SW480 (cell line): Measurements from ENCODE around the gene ZFYVE16.
"Not testable (repeated sequence)": the region's sequence is repeated elsewhere in the genome, so short reads cannot be mapped to it uniquely, and the experiment has no call there.

Experiments
- DNase-seq: peaks from one replicate; pipeline ENCODE4 v3.0.0-alpha.2; 2016; ENCODE audit warnings: low spot score

Gene ZFYVE16

DNA sequence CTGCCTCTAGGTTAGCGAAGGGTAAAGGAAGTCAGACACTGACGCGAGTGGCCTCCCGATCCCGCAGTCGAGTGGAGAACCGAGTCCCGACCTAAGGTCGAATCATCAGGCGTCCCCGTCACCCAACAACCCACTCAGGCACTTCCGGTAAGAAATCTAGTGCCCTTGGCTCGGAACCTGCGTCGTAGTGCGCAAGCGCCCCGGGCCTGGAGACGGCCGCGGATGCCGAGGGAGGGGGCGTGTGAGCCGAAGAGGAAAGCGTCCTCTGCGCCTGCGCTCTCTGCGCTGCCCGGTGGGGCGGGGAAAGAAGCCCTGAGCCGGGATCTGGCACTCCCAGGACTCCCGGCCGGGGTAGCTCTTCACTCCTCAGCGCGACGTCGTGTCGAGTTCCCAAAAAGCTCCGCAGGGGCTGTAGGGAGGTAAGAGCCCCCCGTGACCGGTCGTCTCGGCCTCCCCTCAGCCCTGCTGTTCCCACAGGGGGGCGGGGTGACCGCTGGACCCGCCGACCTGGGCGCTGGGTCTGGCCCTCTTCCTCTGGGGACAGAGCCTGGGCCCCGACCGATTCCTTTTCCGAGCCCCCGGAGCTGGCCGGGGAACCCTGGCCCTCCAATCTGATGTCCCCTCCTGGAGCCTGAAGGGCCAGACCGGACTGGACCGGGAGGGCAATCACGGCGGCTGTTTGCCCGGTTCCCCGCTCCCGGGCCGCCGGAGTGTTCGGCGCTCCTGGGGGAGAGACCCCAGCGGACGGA is at the start of gene ZFYVE16:
TSS of gene ZFYVE16 (plus strand) at position 330 of the 749 bp plus-strand sequence. CDS start 26,084 bp downstream, outside the sequence.
- peak; percentile 94 for DNase-seq

DNA sequence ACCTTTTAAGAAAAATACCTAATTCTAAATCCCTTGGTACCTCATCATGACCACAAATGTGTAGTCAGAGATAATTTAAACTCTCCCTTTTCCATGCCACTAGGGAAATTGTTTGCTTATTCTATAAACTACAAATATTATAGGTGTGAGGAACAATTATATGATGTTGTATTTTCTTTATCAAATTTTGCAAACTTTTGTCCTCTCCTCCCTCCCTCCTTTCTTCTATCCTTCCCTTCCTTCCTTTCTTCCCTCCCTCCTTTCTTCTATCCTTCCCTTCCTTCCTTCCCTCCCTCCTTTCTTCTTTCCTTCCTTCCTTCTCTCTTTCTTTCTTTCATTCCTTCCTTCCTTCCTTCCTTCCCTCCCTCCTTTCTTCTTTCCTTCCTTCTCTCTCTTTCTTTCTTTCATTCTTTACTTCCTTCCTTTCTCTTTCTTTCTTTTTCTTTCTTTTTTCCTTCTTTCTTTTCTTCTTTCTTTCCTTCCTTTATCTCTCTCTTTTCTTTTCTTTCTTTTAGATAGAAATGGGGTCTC is 46.9 kb upstream of the ZFYVE16 start:
- no peak for DNase-seq

DNA sequence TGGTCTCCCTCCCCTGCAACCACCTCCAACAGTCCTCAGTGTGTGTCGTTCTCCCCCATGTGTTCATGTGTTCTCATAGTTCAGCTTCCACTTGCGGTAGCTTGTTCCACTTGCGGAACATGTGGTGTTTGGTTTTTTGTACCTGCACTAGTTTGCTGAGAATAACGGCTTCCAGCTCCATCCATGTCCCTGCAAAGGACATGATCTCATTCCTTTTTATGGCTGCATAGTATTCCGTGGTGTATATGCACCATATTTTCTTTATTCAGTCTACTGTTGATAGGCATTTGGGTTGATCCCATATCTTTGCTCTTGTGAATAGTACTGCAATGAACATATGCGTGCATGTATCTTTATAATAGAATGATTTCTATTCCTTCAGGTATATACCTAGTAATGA is 43.0 kb upstream of the ZFYVE16 start:
- no peak for DNase-seq

DNA sequence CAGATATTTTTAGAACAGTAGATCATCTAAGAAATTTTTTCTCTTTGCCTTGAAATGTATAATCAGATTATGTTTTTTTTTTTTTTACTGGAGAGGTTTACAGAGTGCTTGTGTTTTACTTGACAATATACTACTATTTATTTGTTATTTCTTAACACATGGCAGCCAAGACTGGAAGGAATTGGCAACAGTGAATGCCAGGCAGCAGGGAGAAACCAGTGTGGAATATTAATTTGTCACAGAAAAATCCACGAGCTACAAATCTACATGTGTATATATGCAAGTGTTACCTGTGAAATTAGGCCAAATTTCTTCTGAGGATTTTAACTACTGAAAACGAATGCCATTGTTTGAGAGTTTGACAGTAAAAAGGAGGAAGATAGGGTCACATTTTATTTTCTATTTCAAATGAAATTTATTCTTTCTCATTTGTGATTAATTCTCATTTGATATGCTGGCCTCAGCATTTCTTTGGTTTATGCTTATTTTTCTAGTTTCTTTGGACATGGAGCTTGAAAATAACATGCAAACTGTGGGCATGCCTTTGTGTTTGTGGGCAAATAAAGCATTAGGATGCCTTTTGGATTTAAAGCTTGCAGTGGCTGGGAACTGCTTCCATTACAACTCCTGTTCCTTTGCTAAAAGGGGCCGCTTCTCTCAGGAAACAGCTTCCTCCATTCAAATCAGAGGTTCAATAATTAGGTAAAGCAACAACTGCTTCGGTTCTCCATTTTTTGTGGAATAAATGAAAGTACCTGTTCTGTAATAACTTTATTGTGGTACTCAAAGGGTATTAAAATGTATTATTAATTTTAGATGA is 39.0 kb upstream of the ZFYVE16 start:
- no peak for DNase-seq

DNA sequence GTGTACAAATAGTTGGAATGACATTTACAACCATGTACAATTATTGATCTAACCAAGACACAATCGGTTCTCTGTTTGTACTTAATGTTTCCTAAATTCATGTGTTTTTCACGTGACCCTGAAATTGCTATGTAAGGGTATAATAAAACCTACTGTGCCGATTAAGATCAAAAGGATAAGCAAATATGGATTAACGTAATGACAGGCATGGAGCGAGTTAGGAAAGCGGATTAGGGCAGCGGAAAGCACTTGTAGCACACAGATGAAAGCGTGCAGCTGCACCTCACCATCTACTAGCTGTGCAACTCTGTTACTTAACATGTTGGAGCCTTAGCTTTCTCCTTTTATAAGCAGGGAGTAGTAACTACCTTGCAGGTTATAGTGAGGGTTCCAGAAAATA is 38.3 kb upstream of the ZFYVE16 start:
- peak; percentile 13 for DNase-seq

DNA sequence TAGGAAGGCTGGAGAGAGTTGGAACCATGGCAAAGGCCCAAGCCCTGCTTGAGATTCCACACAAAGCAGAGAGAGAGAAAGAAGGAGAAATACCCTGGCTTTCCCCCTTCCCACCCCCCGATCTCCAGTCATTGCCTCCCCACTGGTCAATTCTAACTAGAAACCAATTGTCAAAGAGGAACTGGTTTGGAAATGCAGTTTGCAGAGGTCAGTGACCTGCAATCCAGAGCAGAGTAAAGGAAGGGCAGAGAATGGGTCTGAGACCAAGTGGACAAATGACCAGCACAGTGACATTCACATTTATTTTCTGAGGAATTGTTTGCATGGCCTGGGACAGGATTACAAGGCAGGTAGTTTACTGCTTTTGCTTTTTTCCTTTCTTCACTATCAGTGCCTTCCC is 37.5 kb upstream of the ZFYVE16 start:
- DNase-seq, result no peak

DNA sequence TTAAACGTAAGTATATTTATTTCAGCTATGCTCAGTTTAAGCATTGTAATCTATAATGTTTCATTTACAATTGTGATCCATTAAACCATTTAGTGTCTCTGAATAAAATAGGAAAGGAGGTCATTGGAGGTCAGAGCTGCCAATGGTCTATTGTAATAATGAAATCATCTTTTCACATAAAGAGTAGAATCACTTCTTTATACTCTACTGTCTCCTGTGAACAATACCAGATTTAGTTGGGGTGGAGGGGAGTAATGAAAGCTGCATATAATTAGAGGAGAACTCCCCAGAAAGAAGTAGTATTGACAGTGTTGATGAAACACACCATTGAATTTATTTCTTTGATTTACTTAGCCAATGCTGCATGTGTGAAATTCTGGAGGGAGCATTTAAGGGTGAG is 35.1 kb upstream of the ZFYVE16 start:
- DNase-seq, result no peak

DNA sequence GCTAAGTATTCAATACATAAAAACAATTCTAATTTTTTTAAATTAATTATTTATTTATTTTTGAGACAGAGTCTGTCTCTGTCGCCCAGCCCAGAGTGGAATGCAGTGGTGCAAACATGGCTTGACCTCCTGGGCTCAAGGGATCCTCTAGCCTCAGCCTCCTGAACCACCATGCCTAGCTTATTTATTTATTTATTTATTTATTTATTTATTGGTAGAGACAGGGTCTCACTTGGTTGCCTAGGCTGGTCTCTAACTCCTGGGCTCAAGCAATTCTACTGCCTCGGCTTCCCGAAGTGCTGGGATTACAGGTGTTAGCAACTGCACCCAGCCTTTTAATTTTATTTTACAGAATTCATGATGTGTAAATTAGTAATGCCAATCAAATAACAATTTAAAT is 33.7 kb upstream of the ZFYVE16 start:
- no peak for DNase-seq

DNA sequence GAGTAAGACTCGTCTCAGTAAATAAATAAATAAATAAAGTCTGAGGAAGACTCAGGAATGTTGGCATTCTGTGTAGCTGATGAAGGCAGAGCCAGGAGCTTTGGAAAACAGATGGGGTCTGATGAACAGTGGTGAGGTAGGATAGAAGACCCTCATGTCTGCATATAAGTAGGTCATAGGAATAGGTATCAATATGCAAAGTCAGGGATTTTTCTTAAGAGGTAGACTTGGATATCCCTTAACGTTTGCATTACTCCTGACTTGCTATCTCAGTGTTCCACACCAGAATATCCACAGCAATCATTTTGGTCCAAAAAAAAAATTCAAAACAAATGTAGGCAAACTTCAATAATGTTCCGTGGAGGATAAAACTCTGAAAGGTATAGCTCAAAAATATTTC is 31.3 kb upstream of the ZFYVE16 start:
- DNase-seq, result no peak

DNA sequence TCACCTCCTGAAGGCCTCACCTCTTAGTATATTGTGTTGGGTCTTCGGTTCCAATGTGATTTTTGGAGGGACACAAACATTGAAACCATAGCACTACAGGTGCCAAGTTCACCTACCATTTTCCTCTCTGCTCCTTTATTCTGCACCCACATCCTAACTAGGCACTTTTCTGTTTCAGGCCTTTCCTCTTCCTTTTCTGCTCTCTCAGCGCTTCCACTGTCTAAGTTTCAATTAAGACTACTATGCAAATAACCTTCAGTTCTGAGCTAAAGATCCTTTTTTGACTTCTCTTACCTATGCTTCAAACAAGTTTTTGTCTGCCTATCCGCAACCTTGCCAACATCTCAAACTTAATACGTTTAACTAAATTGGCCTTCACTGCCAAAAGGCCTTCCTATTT is 25.4 kb upstream of the ZFYVE16 start:
- DNase-seq, result no peak

DNA sequence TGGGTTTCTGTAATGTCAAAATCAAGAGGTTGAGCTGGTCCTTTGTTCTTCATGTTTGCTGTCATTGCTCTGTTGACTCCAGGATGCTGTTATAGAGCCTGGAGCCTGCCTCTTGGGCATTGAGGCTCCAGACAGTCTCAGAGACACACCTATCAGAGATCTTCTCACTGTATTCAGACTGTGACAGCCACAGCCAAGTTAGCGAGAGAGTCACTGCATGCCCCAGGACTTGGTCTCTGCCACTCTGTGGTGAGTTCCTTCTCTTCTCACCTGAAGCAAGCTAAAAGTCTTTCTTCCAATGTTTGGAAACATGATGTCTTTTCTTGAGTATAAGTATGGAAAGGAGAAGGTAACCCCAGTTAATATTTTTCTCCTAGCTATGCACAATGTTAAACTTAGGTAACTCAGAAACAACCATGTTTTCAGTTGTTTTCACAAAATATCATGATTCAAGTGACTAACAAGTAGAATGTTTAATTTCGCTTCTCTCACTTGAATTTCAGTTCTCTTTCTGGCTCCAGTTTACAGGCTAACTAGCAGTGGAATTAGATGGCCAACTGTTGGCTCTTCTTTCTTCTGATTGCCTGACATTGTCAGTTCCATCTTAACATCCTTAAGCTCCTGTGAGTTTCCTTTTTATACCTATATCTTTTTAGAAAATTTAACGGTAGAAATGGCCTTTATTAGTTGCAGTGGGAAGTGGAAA is 20.6 kb upstream of the ZFYVE16 start:
- no peak for DNase-seq

DNA sequence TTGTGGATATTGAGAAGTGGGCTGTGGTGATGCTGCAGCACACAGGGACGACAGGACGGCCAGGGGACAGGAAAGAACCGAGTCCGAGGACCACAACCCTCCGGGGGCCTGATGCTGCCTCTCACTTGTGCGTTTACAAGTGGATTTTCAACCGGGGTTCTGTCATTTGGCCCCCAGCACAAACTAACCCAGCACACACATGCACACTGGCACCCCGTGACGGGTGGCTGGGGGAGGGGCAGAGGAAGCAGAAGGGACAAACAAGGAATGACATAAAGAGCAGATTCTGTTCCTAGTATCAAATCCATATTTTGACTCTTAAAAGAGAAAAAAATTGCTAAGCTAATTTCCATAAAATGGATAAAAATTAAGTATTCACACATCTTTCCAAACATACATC is 18.3 kb upstream of the ZFYVE16 start:
- DNase-seq, result no peak

DNA sequence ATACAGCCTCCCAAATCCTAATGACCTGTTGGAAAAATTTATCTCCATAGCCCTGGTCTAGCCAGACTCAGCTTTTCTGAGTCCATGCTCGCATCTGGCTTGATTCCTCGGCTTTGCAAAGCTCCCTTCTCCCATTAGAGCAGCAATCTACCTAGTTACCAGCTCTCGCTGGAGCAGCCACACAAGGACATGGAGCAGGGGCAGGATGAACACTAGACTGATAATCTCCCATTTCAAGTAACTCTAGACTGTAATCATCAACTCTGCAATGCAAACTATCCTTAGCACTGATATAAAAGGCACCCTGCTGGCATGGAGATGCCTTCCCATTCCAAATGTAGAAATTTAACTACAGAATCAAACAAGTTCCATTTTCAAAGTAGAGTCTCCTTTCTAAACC is 17.5 kb upstream of the ZFYVE16 start:
- not testable (repeated sequence) for DNase-seq

DNA sequence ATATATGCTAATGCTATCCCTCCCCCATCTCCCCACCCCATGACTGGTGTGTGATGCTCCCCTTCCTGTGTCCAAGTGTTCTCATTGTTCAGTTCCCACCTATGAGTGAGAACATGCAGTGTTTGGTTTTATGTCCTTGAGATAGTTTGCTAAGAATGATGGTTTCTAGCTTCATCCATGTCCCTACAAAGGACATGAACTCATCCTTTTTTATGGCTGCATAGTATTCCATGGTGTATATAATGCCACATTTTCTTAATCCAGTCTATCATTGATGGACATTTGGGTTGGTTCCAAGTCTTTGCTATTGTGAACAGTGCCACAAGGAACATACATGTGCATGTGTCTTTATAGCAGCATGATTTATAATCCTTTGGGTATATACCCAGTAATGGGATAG is 16.6 kb upstream of the ZFYVE16 start:
- not testable (repeated sequence) for DNase-seq

DNA sequence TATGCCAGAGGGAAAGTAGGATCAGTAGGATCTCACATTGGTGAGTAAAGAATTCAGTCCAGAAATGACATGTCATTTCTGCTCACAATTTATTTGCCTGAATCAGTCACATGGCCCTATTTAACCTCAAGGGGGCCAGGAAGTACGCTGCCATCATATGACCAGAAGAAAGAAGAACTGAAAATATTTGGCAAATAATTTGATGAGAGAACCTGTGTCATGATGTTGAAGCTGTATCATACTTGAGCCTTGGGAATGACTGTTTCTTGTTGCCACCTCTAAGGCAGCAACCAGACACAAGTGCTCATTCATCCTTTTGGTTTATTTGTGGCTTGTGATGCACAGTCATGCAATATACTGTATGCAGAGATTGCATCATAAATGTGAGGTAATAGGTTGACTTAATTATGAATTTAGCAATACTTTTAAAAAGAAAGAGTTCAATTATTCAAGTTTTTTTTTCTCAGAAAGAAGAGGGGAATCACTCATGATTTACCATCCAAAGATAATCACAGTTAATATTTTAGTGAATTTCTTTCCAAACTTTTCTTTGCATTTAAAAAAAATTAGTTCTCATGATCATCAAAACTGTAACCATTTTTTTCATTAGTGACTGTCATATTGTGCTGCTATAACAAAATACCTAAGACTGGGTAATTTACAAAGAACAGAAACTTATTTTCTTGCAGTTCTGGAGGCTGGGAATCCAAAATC is 8.2 kb upstream of the ZFYVE16 start:
- DNase-seq, result peak; percentile 47

DNA sequence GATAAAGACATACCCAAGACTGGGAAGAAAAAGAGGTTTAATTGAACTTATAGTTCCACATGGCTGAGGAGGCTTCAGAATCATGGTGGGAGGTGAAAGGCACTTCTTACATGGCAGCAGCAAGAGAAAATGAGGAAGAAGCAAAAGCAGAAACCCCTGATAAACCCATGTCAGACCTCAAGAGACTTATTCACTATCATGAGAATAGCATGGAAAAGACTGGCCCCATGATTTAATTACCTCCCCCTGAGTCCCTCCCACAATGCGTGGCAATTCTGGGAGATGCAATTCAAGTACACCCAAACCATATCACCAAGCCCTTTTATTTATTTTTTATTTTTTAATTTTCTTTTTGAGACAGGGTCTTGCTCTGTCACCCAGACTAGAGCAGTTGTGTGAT is 7.5 kb upstream of the ZFYVE16 start:
- not testable (repeated sequence) for DNase-seq

DNA sequence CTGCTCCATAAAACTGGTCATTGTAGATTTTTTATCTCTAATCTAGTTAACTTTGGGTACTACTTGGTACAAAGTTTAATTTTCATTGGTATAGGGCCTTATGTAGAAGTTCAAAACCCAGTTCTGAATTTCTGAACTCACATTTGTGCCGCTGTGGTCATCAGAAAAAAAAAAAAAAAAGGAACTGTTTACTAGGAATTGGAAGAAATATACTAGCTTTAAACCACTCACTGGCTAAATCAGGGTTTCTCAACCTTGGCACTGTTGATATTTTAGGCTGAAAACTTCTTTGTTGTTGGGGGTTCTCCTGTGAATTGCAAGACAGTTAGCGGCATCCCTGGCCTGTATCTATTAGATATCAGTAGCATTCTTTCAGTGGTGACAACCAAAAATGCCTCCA is 4.1 kb upstream of the ZFYVE16 start:
- DNase-seq, result no peak

DNA sequence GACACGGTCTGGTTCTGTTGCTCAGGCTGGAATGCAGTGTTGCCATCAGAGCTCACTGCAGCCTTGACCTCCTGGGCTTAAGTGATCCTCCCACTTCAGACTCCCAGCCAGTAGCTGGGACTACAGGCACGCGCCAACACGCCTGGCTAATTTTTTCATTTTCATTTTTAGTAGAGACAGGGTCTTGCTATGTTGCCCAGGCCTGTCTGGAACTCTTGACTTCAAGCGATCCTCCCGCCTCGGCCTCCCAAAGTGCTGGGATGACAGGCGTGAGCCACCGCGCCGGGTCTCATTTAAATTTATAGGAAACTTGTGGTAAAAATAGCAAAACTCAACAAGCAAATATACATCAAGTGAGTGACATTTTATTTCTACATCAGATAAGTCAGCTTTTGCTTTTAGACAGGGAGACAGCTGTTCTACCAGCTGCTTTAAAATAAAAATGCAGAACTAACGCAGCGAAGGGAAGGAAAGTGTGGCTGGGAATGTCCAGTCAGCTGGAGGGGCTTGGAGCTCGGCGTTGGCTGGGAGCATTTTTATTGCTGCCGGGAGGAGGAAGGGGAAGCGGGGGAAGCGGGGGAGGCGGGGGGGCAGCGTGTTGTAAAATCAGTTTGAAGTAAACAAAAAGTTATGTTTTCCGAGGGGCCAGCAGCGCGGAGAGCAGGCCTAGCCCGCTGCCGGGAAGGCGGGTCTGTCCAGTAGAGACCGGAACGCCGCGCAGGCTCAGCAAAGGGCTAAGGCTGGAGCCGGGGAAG is 707 bp upstream of the ZFYVE16 start:
- no peak for DNase-seq

DNA sequence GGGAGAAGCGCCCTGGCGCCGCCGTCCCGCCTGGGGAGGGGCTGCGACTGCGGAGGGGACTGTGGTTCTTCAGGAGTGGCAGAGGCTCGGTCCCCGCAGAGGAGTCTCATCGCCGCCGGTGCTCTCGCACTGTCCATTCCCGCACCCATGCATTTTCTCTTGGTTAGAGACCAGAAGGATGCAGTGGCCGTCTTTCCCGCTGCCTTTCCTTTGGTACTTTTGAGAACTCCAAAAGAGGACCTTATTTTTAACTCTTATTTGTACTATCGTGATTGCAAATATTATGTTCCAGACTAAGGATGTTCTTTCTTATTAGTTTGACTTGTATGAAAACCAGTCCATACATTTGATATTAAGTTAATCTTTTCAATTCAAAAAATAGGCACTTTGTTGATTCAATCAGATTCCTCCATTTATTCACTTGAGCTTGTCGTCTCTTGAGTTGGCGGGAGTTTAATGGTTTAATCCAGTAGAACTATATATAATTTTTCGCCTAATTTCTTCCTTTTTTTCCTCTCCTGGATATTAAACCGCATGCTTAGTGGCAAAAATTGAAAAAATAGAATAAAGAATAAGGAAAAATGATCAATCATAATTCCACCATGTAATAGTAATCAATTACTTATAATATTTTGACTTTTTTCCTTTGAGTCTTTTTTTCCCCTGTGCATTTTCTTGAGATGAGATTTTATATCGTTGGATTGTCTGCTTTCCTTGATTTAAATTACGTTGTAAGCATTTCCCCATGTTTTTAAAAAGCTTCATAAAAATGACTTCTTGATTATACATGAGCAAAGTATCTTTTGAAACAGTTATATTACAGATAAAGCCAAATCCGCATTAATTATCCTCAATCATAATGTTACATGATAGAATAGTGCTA is 861 bp downstream of the ZFYVE16 start:
- DNase-seq, result peak; percentile 69

DNA sequence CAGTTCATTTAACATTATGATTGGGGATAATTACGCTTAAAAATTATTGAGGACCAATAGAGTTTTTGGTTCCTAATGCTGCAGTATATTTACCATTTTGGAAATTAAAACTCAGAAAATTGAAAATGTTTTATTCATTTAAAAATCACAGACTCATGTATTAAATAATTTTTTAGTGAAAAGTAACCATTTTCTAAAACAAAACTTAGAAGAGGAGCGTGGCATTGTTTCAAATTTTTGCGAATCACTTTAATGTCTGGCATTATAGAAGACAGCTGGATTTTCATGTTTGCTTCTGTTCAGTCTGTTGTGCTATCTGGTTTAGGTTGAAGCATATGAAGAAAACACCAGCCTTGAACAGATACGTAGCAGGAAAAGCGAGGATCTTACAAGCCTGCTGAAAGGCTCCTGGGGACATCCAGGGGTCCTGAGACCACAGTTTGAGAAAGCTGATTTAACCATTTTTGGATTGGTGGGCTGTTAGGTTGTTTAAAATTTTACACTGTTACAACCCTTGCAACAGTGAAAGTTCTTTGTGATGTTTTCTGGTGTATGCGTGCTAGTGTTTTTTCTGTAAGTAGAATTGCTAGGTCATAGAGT is 1.6 kb downstream of the ZFYVE16 start:
- peak; percentile 21 for DNase-seq
